Mammary epithelial cell (primary cell): Measurements from ENCODE around the gene EIF1.

Experiments
- EZH2 ChIP-seq: IDR thresholded peaks from 2 replicates; pipeline ENCODE4 v1.6.1; 2012; ENCODE audit warnings: low read length, inconsistent platforms, borderline replicate concordance
- TF ChIP-seq, protein P1 (sequence below), 2 donors: IDR thresholded peaks in 1 of 2; conservative IDR thresholded peaks in 1 of 2; 2 replicates each; pipeline ENCODE4 v1.5.1; 2011 to 2012; ENCODE audit warnings: inconsistent platforms in 2 of 2, low read length in 2 of 2, mild to moderate bottlenecking in 2 of 2, control low read depth in 1 of 2, low read depth in 1 of 2; ENCODE audit not compliant: insufficient read depth in 1 of 2; ENCODE audit errors: extremely low read depth in 1 of 2

DNA sequence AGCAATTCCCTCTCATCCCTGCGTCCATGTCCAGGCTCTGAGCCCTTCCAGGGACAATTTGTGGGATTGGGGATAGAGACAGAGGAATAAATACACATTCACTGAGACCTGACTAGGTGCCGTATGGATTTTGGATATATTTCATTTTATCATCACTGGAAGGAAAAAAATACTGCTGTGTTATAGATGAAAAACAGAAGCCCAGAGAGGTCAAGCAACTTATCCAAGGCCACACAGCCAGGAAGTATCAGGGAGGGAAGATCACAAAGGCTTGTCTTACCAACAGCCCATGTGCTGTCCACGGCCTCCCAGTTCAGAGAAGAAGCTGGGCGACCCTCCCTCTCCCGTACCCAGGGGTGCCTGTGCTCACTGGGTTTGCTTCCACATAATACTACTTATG is 51.8 kb downstream of the EIF1 start:
- TF ChIP-seq, protein P1, sequence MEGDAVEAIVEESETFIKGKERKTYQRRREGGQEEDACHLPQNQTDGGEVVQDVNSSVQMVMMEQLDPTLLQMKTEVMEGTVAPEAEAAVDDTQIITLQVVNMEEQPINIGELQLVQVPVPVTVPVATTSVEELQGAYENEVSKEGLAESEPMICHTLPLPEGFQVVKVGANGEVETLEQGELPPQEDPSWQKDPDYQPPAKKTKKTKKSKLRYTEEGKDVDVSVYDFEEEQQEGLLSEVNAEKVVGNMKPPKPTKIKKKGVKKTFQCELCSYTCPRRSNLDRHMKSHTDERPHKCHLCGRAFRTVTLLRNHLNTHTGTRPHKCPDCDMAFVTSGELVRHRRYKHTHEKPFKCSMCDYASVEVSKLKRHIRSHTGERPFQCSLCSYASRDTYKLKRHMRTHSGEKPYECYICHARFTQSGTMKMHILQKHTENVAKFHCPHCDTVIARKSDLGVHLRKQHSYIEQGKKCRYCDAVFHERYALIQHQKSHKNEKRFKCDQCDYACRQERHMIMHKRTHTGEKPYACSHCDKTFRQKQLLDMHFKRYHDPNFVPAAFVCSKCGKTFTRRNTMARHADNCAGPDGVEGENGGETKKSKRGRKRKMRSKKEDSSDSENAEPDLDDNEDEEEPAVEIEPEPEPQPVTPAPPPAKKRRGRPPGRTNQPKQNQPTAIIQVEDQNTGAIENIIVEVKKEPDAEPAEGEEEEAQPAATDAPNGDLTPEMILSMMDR (conservative IDR thresholded peaks at IDR 0.05 in 1 of 2, IDR thresholded peaks at IDR 0.05 in 1 of 2; ENCODE audit: extremely low read depth in 1 of 2, insufficient read depth in 1 of 2, low read depth in 1 of 2, low read length in 2 of 2), result no peak
- no peak for TF ChIP-seq EZH2
